Heart right ventricle (tissue), 16 donors: ENCODE measurements around the gene MYZAP. TPM values are rescaled to one million over a fixed set of nuclear protein-coding genes. Genes with fewer than 3 reads are reported as not detected.
A peak's percentile ranks its signal among the peaks of the same experiment; 100 is the strongest.

Experiments used
- ATAC-seq, 8 donors: fragments of 200-7000 bp; cut with Tn5 transposase; one replicate each; pipeline ENCODE4 v1.9.1; 2020; ENCODE audit warnings: mild to moderate bottlenecking in 8 of 8, moderate library complexity in 8 of 8, moderate number of reproducible peaks in 1 of 8
- DNase-seq, 2 donors: peaks; one replicate each; pipeline ENCODE4 v3.0.0-alpha.2; 2020
- H3K27ac ChIP-seq, 10 donors: fragments of 200-600 bp; sonication (generic) in 2 of 10; one replicate each; pipeline versions ENCODE4 v1.5.0 to v1.8.0; 2020 to 2022; ENCODE audit warnings: mild to moderate bottlenecking in 3 of 10
- H3K27me3 ChIP-seq, 7 donors: fragments of 200-600 bp; one replicate each; pipeline ENCODE4 v1.8.0; 2021 to 2022; ENCODE audit warnings: mild to moderate bottlenecking in 2 of 7
- H3K36me3 ChIP-seq, 9 donors: fragments of 200-600 bp; sonication (generic) in 1 of 9; one replicate each; pipeline versions ENCODE4 v1.5.0 to v1.8.0; 2020 to 2022; ENCODE audit warnings: mild to moderate bottlenecking in 2 of 9
- H3K4me1 ChIP-seq, 9 donors: fragments of 200-600 bp; sonication (generic) in 1 of 9; one replicate each; pipeline versions ENCODE4 v1.5.0 to v1.8.0; 2020 to 2022; ENCODE audit warnings: mild to moderate bottlenecking in 4 of 9
- H3K4me3 ChIP-seq, 10 donors: fragments of 200-600 bp; sonication (generic) in 2 of 10; one replicate each; pipeline versions ENCODE4 v1.5.0 to v1.8.0; 2020 to 2022; ENCODE audit warnings: mild to moderate bottlenecking in 7 of 10, moderate library complexity in 2 of 10
- H3K9me3 ChIP-seq, 11 donors: fragments of 200-600 bp in 10 of 11; sonication (generic) in 2 of 11; one replicate each; pipeline versions ENCODE4 v1.5.0 to v1.8.0; 2013 to 2022; ENCODE audit warnings: mild to moderate bottlenecking in 2 of 11, control low read depth in 1 of 11, moderate library complexity in 1 of 11
- CTCF ChIP-seq, 9 donors: fragments of 200-600 bp; sonication (generic) in 2 of 9; IDR thresholded peaks; one replicate each; pipeline versions ENCODE4 v1.5.0 to v1.8.0; 2021 to 2022; ENCODE audit warnings: antibody characterized with exemption in 9 of 9, mild to moderate bottlenecking in 5 of 9, moderate library complexity in 1 of 9
- WGBS, 2 donors: extraction: QIAGEN DNeasy Blood & Tissue Kit; methylation state at CpG; one replicate each; pipeline ENCODE4 v1.1.7; 2013; ENCODE audit warnings: inconsistent platforms in 1 of 2; 5-methylcytosine and 5-hydroxymethylcytosine counted together
- intact Hi-C, 10 donors: fragments of 100-400 bp; cut with DNase I; formaldehyde crosslinking; loops; one replicate each; pipeline versions ENCODE4 v1.11.1 to v1.14.2; 2022
- polyA plus RNA-seq, 2 donors: library from polyadenylated mRNA; stranded (reverse); fragments of 200-250 nt; gene quantifications; one replicate each; pipeline ENCODE4 v1.2.3, GENCODE V29; 2013
- total RNA-seq, 10 donors: library from RNA; stranded (reverse); fragmentation: NEBNext Ultra II Directional in 3 of 10; extraction: Animal tissue kit (Norgen Biotek cat#: 25700) in 3 of 10; gene quantifications; one replicate each; pipeline versions ENCODE4 v1.2.1 to v1.2.4, GENCODE V29; 2021 to 2023
- donor health status: Arrhythmogenic right ventricular cardiomyopathy.
- donor health status: ischemic (EF 13 %, LVEDD 7.1; RV severe dilation, severe dysfunction).
- donor health status: healthy with polysubstance abuse.
- donor health status: DM: no; HTN: yes; CAD: no.
- donor health status: DM: no; HTN: no; CAD: no.
- donor health status: ischemic (EF 25% LVEDD 6.9; RV normal size, moderate dysfunction).
- donor health status: ischemic (EF 25% LVEDD 5.7; RV mildly dilated, moderate dysfunction).
- donor health status: healthy.
- donor health status: DM: yes; HTN: yes; CAD: no.
- donor health status: Ischemic cardiomyopathy.
- donor health status: ischemic (EF 35%, LVEDD 5.7; RV mildly dilated, moderate dysfunction).
- donor health status: nonischemic (EF 11% LVEDD 7.7; RV severe dilation, severe dysfunction).
- donor health status: DM: yes; HTN: yes; CAD: no.
- donor health status: PGD.
- donor health status: ischemic (EF 29% LVEDD 5.4; RV normal size, mild dysfunction).
- donor health status: nonischemic (EF 23%, LVEDD 6.1; RV moderate dilation, normal function).

Gene MYZAP
- total and polyA plus RNA-seq, 12 donors, result 197 to 1,280 (median 880) TPM

GRCh38 chr15:57600197-57600596 lies 8.5 kb downstream of the MYZAP start:
- no peak for TF ChIP-seq CTCF (IDR thresholded peaks at IDR 0.05)
- 62 to 80% methylated on average over 1 of the region's 1 CpG for WGBS, 2 donors

GRCh38 chr15:57604507-57604906 lies 12.8 kb downstream of the MYZAP start:
- TF ChIP-seq CTCF (IDR thresholded peaks at IDR 0.05), result no peak
- Histone ChIP-seq H3K4me3 (peak overlapping the region in 1 of 10 donors; percentile 6), H3K36me3 (peaks cover 0 to 39% (median 0%) of the 10 kb centered on the region in 9 donors), H3K4me1 (peaks cover 2 to 95% (median 29%) of the 10 kb centered on the region in 9 donors), H3K27ac (peak overlapping the region; percentile 63 to 94 (median 91)), H3K9me3 (no peaks in the 10 kb centered on the region), H3K27me3 (no peaks in the 10 kb centered on the region)
- 61 to 65% methylated on average over 10 of the region's 10 CpGs for WGBS, 2 donors
- DNase-seq (peak in 1 of 2 donors; percentile 45), ATAC-seq (peak in 5 of 8 donors; percentile 48 to 64 (median 53))
- intact Hi-C loops, result no loop called here

More at GRCh38 chr15:57600197-57600596, 8.5 kb downstream of the MYZAP start:
- Histone ChIP-seq H3K4me1 (peaks cover 2 to 97% (median 50%) of the 10 kb centered on the region in 9 donors), H3K36me3 (peaks cover 0 to 13% (median 0%) of the 10 kb centered on the region in 9 donors), H3K4me3 (peak overlapping the region in 9 of 10 donors; percentile 6 to 42 (median 35)), H3K9me3 (no peaks in the 10 kb centered on the region), H3K27ac (peak overlapping the region; percentile 75 to 94 (median 91)), H3K27me3 (no peaks in the 10 kb centered on the region)
- intact Hi-C loops, result no loop called here
- DNase-seq (no peak), ATAC-seq (no peak)

GRCh38 chr15:57605491-57605890 lies 13.8 kb downstream of the MYZAP start:
- DNase-seq, result no peak
- Histone ChIP-seq H3K27me3 (no peaks in the 10 kb centered on the region), H3K9me3 (no peaks in the 10 kb centered on the region), H3K27ac (peak overlapping the region in 8 of 10 donors; percentile 69 to 94 (median 91)), H3K4me1 (peaks cover 2 to 95% (median 31%) of the 10 kb centered on the region in 9 donors), H3K36me3 (peaks cover 0 to 39% (median 0%) of the 10 kb centered on the region in 9 donors), H3K4me3 (no peak overlapping the region)
- WGBS, 2 donors, result 41 to 62% methylated on average over 1 of the region's 1 CpG
- ATAC-seq, result no peak
- intact Hi-C loops, result no loop called here
- TF ChIP-seq CTCF (IDR thresholded peaks at IDR 0.05), result no peak

- intact Hi-C loops, result no loop called here
- Histone ChIP-seq H3K27me3 (no peaks in the 10 kb centered on the region), H3K36me3 (peaks cover 0 to 39% (median 0%) of the 10 kb centered on the region in 9 donors), H3K4me1 (peaks cover 2 to 97% (median 37%) of the 10 kb centered on the region in 9 donors), H3K4me3 (no peak overlapping the region), H3K9me3 (no peaks in the 10 kb centered on the region), H3K27ac (peak overlapping the region in 8 of 10 donors; percentile 65 to 94 (median 91))
- ATAC-seq (no peak), DNase-seq (no peak)
- TF ChIP-seq CTCF (IDR thresholded peaks at IDR 0.05), result no peak
- 60 to 73% methylated on average over 2 of the region's 2 CpGs for WGBS, 2 donors
Measured at GRCh38 chr15:57606048-57606447, 14.3 kb downstream of the MYZAP start.
